Measurements from ENCODE around the gene RAB8A.
"Not testable (repeated sequence)": the region's sequence is repeated elsewhere in the genome, so short reads cannot be mapped to it uniquely, and the experiment has no call there.

Gene RAB8A

DNA sequence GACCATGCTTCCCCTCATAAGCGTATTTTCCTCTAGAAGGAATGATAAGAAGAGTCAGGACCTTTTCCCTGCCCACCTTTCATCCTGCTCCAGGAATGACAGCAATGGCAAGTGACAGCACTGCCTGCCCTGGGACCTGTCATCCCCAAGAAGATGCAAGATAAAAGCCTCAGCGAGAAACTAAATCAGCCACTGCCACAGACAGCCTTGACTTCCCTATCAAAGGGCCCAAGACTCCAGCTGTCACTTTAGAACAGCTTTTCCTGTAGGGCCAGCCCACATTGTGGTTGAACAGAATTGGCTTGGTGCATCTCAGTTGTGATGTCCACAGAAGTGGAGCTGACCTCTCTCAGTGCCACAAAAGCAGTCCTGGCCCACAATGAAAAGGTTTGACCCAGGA is 1.1 kb downstream of the RAB8A start:
- DNase-seq (ENCODE audit: low read depth) = no peak

GRCh38 chr19:16113727-16114126 is 2.0 kb downstream of the RAB8A start:
- DNase-seq (ENCODE audit: low read depth) = no peak

- no peak for DNase-seq (ENCODE audit: low read depth)
Observed at GRCh38 chr19:16115301-16116039, 3.8 kb downstream of the RAB8A start.

DNA sequence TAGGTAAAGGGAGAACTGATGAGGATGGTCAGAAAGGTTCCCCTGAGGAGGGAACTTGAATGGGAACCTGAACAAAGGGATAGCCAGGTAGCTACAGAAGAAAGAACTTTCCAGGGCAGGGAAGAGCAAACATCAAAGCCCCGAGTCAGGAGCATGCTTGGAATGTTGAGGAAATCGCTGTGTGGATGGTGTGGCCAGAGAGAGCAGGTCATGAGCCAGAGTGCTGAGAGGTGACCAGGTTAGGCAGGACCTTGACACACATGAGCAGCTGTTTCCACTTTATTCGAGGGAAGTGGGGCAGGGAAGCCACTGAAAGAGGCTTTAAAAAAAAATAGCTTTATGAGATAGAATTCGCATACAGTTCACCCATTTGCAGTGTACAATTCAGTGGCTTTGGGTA is 4.4 kb downstream of the RAB8A start:
- no peak for DNase-seq (ENCODE audit: low read depth)

- no peak for DNase-seq (ENCODE audit: low read depth)
Observed at GRCh38 chr19:16117594-16118033, 5.9 kb downstream of the RAB8A start.

- no peak for DNase-seq (ENCODE audit: low read depth)
Observed at GRCh38 chr19:16118489-16119033, 6.9 kb downstream of the RAB8A start.

GRCh38 chr19:16119075-16119857 is 7.6 kb downstream of the RAB8A start:
- not testable (repeated sequence) for DNase-seq (ENCODE audit: low read depth)

DNA sequence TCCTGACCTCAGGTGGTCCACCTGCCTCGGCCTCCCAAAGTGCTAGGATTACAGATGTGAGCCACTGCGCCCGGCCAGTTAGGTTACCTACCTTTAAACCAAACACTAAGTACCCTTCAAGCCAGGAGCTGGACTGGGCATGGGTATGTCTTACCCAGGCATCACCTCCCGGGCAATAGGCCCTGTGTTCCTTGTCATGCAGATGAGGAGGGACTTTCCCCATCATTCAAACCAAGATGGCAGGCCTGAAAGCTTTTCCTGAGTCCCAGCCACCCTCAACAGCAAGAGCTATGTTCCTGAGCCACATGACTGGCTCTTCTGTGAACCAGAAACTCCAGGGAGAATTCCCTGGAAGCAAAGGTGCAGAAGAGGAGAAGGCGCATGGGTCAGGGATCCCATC is 9.5 kb downstream of the RAB8A start:
- DNase-seq (ENCODE audit: low read depth) = no peak

DNA sequence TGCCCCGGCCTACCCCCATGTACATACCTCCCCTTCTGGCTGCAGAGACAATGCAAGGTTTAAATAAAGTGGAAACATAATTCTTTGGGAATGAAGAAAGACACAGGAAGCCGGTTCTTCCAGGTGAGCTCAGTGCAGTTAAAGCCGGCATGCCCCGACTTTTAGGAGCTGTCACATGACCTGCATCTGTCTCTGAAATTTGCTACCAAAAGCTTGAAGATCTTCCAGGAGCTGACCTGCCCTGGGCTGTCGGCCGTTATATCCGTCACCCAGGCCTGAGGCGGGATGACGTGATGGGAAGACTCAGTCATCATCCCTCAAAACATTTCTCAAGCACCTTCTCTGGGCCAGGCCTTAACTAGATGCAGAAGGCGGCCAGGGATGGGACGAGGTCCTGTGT is 10.3 kb downstream of the RAB8A start:
- no peak for DNase-seq (ENCODE audit: low read depth)

DNA sequence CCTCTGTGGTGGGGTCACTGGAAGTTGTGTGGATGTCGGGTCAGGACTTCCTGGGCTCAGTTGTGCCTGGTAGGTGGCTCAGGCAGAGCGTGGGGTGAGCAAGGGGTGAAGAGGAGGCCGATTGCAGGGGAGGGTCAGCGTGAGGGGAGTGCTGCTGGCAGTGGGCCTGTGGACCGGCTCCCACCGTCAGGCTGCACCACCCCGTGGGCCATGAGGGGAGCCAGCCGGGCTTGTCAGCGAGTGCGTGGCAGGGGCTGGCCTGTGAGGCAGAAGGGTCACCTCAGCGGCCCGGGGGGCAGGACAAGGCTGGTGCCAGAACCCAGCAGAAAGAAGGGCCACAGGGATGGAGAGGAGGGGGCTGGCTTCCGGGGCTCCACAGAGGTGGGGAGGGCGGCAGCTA is 13.3 kb downstream of the RAB8A start:
- DNase-seq (ENCODE audit: low read depth) = no peak

DNA sequence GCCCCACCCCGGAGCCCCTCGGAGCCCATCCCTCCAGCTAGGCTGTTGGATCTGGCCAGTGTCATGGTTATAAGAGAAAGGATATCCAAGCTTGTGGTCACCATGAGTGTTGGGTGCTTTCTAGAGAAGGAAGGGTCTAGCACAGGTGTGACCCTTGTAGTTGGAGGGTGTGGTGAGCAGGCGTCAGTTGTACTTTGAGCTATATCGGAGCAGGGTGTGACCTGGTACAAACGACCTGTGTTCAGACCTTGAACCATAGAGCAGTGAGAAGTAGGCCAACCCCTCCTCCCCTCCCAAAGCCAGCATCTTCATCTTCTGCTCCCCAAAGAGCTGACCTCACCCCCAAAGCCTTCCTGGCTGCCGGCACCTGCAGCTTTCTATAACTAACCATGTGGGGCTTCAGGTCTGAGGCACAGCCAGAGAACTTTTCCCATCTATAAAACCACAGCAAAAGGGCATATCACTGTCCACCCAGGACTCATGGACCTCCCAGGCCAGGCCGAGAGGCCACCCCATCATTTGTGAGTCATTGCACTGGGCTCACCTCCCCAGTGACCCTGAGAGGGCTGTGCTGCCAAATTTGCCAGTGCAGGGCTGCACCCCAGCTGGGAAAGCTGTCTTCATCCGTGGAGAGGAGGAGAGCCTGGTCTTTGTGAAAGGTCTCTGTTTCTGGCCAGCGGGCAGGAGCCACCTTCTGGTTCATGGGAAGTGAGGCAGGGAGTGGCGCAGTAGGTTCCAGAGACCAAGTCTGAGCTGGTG is 14.2 kb downstream of the RAB8A start:
- no peak for DNase-seq (ENCODE audit: low read depth)

GRCh38 chr19:16127080-16127479 is 15.4 kb downstream of the RAB8A start:
- no peak for DNase-seq (ENCODE audit: low read depth)

GRCh38 chr19:16127776-16128371 is 16.2 kb downstream of the RAB8A start:
- no peak for DNase-seq (ENCODE audit: low read depth)

GRCh38 chr19:16131648-16132047 is 20.0 kb downstream of the RAB8A start:
- DNase-seq (ENCODE audit: low read depth) = no peak

DNA sequence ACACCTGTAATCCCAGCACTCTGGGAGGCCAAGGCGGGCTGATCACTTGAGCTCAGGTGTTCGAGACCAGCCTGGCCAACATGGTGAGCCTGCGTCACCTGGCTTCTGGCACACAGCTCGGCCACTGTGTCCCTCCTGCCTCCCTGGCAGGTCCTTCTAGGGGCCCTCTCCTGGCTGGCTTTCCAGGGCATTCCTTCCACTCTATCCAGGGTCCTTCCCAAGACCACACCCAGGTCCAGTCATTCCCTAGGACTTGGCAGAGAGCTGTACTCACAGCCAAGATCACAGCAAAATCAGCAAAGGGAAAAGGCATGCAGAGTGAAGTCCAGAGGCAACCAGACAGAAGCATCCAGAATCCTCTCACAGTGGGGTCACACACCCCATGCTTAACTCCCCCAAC is 22.1 kb downstream of the RAB8A start:
- no peak for DNase-seq (ENCODE audit: low read depth)

DNA sequence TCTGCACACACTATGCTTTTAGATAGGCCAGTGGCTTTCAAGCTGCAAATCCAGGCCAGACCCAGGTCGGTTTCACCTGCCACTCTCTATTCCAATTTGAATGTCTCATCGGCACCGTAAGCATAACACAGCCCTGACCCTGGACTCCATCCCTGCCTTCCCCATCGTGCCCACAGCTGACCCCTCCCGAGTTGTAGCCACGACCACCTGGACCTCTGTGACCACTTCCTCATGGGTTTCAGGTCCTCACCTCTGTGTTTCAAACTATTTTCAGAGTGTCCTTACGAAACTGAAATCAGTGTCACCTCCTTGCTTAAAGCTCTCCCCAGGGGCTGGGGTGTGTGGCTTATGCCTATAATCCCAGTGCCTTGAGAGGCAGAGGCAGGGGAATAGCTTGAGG is 22.8 kb downstream of the RAB8A start:
- DNase-seq (ENCODE audit: low read depth) = no peak

- no peak for DNase-seq (ENCODE audit: low read depth)
Observed at GRCh38 chr19:16135430-16136127, 23.9 kb downstream of the RAB8A start.

DNA sequence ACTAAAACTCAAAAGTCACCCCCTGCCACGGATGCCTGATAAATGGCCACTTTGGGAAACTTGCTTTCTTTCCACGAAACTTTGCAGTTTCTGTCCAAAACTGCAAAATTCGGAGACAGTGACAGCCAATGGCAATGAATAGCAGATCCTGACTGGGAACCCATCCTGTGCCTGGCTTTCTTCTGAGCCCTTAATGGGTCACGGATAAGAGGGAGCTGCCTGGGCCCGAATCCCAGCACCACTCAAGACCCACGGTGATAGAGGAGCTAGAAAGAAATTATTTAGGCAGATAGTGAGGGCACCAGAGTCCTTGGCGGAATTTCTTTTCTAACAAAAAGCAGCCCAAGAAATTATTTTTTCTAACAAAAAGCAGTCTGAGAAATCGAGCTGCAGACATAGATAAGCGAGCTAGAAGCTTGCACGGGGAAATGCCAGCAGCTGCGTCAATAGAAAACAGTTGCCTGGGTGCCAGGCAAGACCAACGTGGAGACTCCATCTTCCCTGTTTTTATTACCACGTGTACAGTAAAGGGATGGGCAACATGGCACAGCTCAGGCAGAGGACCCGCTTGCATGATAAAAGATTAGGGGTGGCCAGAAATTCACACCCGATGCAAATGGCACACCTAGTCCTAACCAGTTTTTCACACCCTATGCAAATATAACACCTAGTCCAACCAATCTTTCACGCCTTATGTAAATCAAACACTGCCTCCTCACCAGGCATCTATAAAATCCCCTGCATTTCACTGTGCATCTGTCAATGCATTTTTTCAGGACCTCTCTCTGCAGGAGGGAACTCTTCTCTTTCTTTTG is 24.7 kb downstream of the RAB8A start:
- DNase-seq (ENCODE audit: low read depth) = no peak

DNA sequence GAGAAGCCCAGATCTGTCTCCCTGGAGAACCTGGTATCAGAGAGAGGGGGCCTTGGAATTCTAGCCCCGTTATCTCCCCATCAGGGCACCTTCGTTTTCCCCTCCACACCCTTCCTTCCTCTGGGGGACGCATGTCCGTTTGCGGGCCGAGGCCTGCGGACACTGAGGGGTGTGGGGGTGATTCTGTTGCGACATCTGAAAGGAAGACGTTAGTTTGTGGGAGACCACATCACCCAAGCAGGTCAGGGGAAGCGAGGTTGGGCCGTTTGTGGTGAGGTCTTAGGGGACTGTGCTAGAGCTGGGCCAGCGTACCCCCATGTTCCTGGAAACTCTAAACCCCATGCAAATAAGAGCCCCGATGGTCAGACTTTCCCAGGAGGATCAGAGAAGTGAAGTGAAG is 28.1 kb downstream of the RAB8A start:
- DNase-seq (ENCODE audit: low read depth) = no peak

DNA sequence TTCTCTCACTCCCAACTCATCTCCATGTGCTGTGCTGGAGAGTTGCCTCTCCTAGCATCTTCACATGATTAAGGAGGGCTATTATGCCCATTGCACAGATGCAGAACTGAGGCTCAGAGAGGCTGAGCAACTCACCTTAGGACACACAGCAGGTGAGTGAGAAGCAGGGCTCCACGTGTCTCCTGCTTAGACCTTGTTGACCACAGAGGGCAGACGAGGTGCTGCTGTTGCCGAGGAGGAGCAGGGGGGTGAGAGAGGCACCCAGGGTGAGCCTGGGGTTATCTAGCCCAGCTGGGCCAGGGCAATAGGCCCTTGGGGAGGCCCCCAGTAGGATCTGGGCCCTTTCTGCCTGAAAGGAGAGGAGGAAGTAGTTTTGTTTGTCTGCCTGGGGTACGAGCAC is 29.4 kb downstream of the RAB8A start:
- no peak for DNase-seq (ENCODE audit: low read depth)

Data from activated T-helper 1 cell treated with Interleukin-2 at 50 U/mL for 16 hours (primary cell).